Lower lobe of right lung (tissue), 2 donors: Measurements from ENCODE around the gene JARID2. TPM values are rescaled to one million over a fixed set of nuclear protein-coding genes. Genes with fewer than 3 reads are reported as not detected.

Experiments
- ATAC-seq, 2 donors: fragments of 200-7000 bp; cut with Tn5 transposase; one replicate each; pipeline ENCODE4 v1.9.1; 2020 to 2022; ENCODE audit warnings: mild to moderate bottlenecking in 2 of 2, moderate library complexity in 2 of 2
- DNase-seq: peaks from one replicate; pipeline ENCODE4 v3.0.0-alpha.2; 2020
- H3K27ac ChIP-seq: fragments of 200-600 bp; one replicate; pipeline ENCODE4 v1.8.0; 2022
- H3K27me3 ChIP-seq: fragments of 200-600 bp; one replicate; pipeline ENCODE4 v1.8.0; 2022; ENCODE audit warnings: low read depth
- H3K36me3 ChIP-seq: fragments of 200-600 bp; one replicate; pipeline ENCODE4 v1.8.0; 2022; ENCODE audit warnings: mild to moderate bottlenecking
- H3K4me1 ChIP-seq: fragments of 200-600 bp; one replicate; pipeline ENCODE4 v1.8.0; 2022
- H3K4me3 ChIP-seq: fragments of 200-600 bp; one replicate; pipeline ENCODE4 v1.8.0; 2022; ENCODE audit warnings: mild to moderate bottlenecking
- H3K9me3 ChIP-seq: fragments of 200-600 bp; one replicate; pipeline ENCODE4 v1.8.0; 2022
- CTCF ChIP-seq: fragments of 200-600 bp; IDR thresholded peaks from one replicate; pipeline ENCODE4 v1.8.0; 2022; ENCODE audit warnings: antibody characterized with exemption, mild to moderate bottlenecking
- intact Hi-C: fragments of 100-400 bp; cut with DNase I; formaldehyde crosslinking; loops from one replicate; pipeline ENCODE4 v1.11.0; 2022
- total RNA-seq: library from RNA; stranded (reverse); fragmentation: NEBNext Ultra II Directional; extraction: Animal tissue kit (Norgen Biotek cat#: 25700); gene quantifications from one replicate; pipeline ENCODE4 v1.2.1, GENCODE V29; 2021
- donor health status: DM: no; HTN: yes; CAD: no; lungs with severe emphysema.

The JARID2 gene
- total RNA-seq, 1 donor from 2014 or later, result 16.0 TPM

GRCh38 chr6:15553031-15553430 is 307.2 kb downstream of the JARID2 start:
- no peak for ATAC-seq
- TF ChIP-seq CTCF, result no peak

DNA sequence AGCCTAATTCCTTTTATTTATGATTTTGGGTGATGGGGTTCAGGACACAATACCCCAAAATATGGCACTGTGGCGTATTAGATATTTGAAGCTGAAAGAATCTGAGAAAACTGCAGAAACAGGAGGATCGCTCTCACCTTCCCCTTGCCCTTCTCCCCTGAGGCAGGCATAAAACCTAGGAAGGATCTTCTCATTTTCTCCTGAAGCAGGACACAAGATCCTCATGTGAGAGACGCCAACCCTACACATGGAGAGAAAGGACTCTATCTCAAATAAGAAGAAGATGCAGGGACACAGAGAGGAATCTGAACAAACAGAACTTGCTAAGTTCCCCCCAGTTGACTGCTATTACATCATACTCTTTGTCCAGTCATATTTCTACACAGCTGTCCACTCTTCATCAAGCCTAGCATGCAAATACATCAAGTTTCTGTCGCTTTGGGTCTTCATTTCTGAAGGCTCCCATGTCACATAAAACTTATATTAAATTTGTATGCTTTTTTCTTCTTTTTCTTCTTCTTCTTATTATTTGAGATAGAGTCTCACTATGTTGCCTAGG is 307.9 kb downstream of the JARID2 start:
- Histone ChIP-seq H3K27ac (no peak overlapping the region), H3K4me1 (peaks cover 25% of the 10 kb centered on the region), H3K4me3 (no peak overlapping the region), H3K36me3 (no peaks in the 10 kb centered on the region), H3K9me3 (no peaks in the 10 kb centered on the region), H3K27me3 (no peaks in the 10 kb centered on the region)
- no peak for TF ChIP-seq CTCF
- intact Hi-C loops, result no loop called here
- DNase-seq (no peak), ATAC-seq (no peak)

More at GRCh38 chr6:15553031-15553430, 307.2 kb downstream of the JARID2 start:
- peaks cover 25% of the 10 kb centered on the region for H3K4me1 ChIP-seq
- H3K4me3 ChIP-seq, result no peak overlapping the region
- no peaks in the 10 kb centered on the region for H3K36me3 ChIP-seq
- H3K27me3 ChIP-seq, result no peaks in the 10 kb centered on the region
- intact Hi-C loops, result no loop called here
- no peak overlapping the region for H3K27ac ChIP-seq
- no peak for DNase-seq
- no peaks in the 10 kb centered on the region for H3K9me3 ChIP-seq

DNA sequence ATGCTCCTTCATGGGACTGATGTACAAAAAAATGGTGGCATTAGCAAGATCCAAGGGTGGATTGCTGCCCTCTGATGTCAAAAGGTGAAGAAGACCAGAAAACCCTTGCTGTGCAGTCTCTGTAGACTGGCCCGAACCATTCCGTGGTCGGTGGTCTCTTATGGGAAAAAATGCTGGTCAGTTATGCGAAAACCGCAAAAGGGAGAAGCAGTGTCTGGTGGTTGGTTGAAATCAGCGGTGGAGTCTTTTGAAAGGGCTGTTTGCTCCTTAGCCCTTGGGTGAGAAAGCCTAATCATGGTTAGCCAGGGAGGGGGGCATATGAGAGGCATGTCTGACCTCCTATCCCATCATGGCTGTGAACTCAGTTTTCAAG is 308.8 kb downstream of the JARID2 start:
- H3K4me1 ChIP-seq, result peaks cover 25% of the 10 kb centered on the region
- ATAC-seq (no peak), DNase-seq (no peak)
- H3K4me3 ChIP-seq, result no peak overlapping the region
- H3K36me3 ChIP-seq, result no peaks in the 10 kb centered on the region
- intact Hi-C loops, result no loop called here
- no peaks in the 10 kb centered on the region for H3K27me3 ChIP-seq
- no peak overlapping the region for H3K27ac ChIP-seq
- no peaks in the 10 kb centered on the region for H3K9me3 ChIP-seq
- no peak for TF ChIP-seq CTCF

GRCh38 chr6:15555101-15556038 is 309.5 kb downstream of the JARID2 start:
- Histone ChIP-seq H3K4me3 (no peak overlapping the region), H3K4me1 (peaks cover 25% of the 10 kb centered on the region), H3K27me3 (no peaks in the 10 kb centered on the region), H3K36me3 (no peaks in the 10 kb centered on the region), H3K27ac (no peak overlapping the region), H3K9me3 (no peaks in the 10 kb centered on the region)
- no peak for TF ChIP-seq CTCF
- ATAC-seq (no peak), DNase-seq (no peak)
- intact Hi-C loops, result no loop called here

GRCh38 chr6:15556711-15557110 is 310.8 kb downstream of the JARID2 start:
- no peak for DNase-seq
- Histone ChIP-seq H3K27me3 (no peaks in the 10 kb centered on the region), H3K4me1 (peaks cover 13% of the 10 kb centered on the region), H3K27ac (no peak overlapping the region), H3K9me3 (no peaks in the 10 kb centered on the region), H3K4me3 (no peak overlapping the region), H3K36me3 (no peaks in the 10 kb centered on the region)
- no peak for ATAC-seq
- intact Hi-C loops, result no loop called here
- no peak for TF ChIP-seq CTCF
